ENCODE data around the gene NUDCD3. TPM values are rescaled to one million over a fixed set of nuclear protein-coding genes. Genes with fewer than 3 reads are reported as not detected.

NUDCD3 gene
- total and polyA plus RNA-seq, 4 experiments from 2014 or later: 55.2 to 108 (median 80.9) TPM

GRCh38 chr7:44390701-44391100, 99.8 kb downstream of the NUDCD3 start:
- Mint-ChIP-seq H3K4me1 (peaks cover 0 to 6% (median 0%) of the 10 kb centered on the region in 4 donors), H3K9me3 (no peaks in the 10 kb centered on the region), H3K27me3 (no peaks in the 10 kb centered on the region), H3K27ac (peak overlapping the region in 1 of 7 donors; percentile 60), H3K4me3 (no peak overlapping the region), H3K36me3 (peaks cover 41 to 84% of the 10 kb centered on the region in 2 donors)
- no peak for DNase-seq
- ChIA-PET POLR2A (ENCODE audit: partially characterized antibody) (no interaction called here), CTCF (ENCODE audit: partially characterized antibody) (no interaction called here)
- H3K27ac ChIP-seq (ENCODE audit: low read depth, low read length): no peak overlapping the region
- H3K9me3 ChIP-seq (ENCODE audit: control insufficient read depth in 1 of 2, low read length in 2 of 2): no peaks in the 10 kb centered on the region
- no peak overlapping the region for H3K4me3 ChIP-seq (ENCODE audit: low read length in 2 of 2)
- H3K36me3 ChIP-seq (ENCODE audit: insufficient read depth, low read length): peaks cover 71% of the 10 kb centered on the region
- H3K4me1 ChIP-seq (ENCODE audit: insufficient read depth, low read length): no peaks in the 10 kb centered on the region
- H3K27me3 ChIP-seq (ENCODE audit: insufficient read depth, low read length): no peaks in the 10 kb centered on the region
- intact Hi-C loops (cut with micrococcal nuclease): no loop called here

GRCh38 chr7:44388089-44388970, 102.1 kb downstream of the NUDCD3 start:
- no peaks in the 10 kb centered on the region for H3K27me3 Mint-ChIP-seq
- Histone ChIP-seq H3K36me3 (ENCODE audit: insufficient read depth, low read length) (peaks cover 75% of the 10 kb centered on the region), H3K4me1 (ENCODE audit: insufficient read depth, low read length) (no peaks in the 10 kb centered on the region), H3K9me3 (ENCODE audit: control insufficient read depth in 1 of 2, low read length in 2 of 2) (no peaks in the 10 kb centered on the region), H3K27ac (ENCODE audit: low read depth, low read length) (no peak overlapping the region), H3K27me3 (ENCODE audit: insufficient read depth, low read length) (no peaks in the 10 kb centered on the region), H3K4me3 (ENCODE audit: low read length in 2 of 2) (no peak overlapping the region)
- peaks cover 0 to 4% (median 0%) of the 10 kb centered on the region in 4 donors for H3K4me1 Mint-ChIP-seq
- CTCF ChIA-PET (ENCODE audit: partially characterized antibody): no interaction called here
- H3K9me3 Mint-ChIP-seq: no peaks in the 10 kb centered on the region
- no peak overlapping the region for H3K4me3 Mint-ChIP-seq
- POLR2A ChIA-PET (ENCODE audit: partially characterized antibody): no interaction called here
- intact Hi-C loops (cut with micrococcal nuclease): no loop called here
- DNase-seq: no peak
- peak overlapping the region in 1 of 7 donors; percentile 17 for H3K27ac Mint-ChIP-seq
- H3K36me3 Mint-ChIP-seq: peaks cover 51 to 86% of the 10 kb centered on the region in 2 donors

DNA sequence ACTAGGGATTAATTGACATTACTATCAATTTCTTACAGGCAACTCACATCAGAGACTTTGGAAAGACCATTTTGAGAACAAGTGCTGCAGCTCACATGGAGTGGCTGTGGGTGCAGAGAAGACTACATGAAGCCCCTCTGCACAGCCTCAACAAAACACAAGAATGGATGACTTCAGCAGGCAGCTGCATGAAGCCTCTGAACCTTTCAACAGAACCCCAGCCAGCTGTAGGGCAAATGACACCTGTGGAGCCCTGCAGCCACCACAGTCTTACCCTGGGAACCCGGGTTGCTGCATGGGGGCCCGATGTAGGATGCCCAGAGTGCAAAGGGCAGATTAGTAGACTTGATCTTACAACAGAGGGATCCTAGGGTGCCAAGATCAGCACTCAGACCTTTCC, 103.1 kb downstream of the NUDCD3 start:
- Histone ChIP-seq H3K36me3 (ENCODE audit: insufficient read depth, low read length) (peaks cover 71% of the 10 kb centered on the region), H3K27ac (ENCODE audit: low read depth, low read length) (no peak overlapping the region), H3K4me1 (ENCODE audit: insufficient read depth, low read length) (no peaks in the 10 kb centered on the region), H3K27me3 (ENCODE audit: insufficient read depth, low read length) (no peaks in the 10 kb centered on the region), H3K9me3 (ENCODE audit: control insufficient read depth in 1 of 2, low read length in 2 of 2) (no peaks in the 10 kb centered on the region), H3K4me3 (ENCODE audit: low read length in 2 of 2) (no peak overlapping the region)
- no peak overlapping the region for H3K4me3 Mint-ChIP-seq
- H3K4me1 Mint-ChIP-seq: peaks cover 0 to 4% (median 0%) of the 10 kb centered on the region in 4 donors
- H3K27me3 Mint-ChIP-seq: no peaks in the 10 kb centered on the region
- no peak for DNase-seq
- no peaks in the 10 kb centered on the region for H3K9me3 Mint-ChIP-seq
- intact Hi-C loops (cut with micrococcal nuclease): loop anchor here (1.0 kb wide), 1 partner anchor 14 kb away; no protein-coding TSS in a partner anchor
- ChIA-PET POLR2A (ENCODE audit: partially characterized antibody) (no interaction called here), CTCF (ENCODE audit: partially characterized antibody) (no interaction called here)
- H3K36me3 Mint-ChIP-seq: peaks cover 49 to 82% of the 10 kb centered on the region in 2 donors
- H3K27ac Mint-ChIP-seq: peak overlapping the region in 3 of 7 donors; percentile 36 to 72 (median 53)

DNA sequence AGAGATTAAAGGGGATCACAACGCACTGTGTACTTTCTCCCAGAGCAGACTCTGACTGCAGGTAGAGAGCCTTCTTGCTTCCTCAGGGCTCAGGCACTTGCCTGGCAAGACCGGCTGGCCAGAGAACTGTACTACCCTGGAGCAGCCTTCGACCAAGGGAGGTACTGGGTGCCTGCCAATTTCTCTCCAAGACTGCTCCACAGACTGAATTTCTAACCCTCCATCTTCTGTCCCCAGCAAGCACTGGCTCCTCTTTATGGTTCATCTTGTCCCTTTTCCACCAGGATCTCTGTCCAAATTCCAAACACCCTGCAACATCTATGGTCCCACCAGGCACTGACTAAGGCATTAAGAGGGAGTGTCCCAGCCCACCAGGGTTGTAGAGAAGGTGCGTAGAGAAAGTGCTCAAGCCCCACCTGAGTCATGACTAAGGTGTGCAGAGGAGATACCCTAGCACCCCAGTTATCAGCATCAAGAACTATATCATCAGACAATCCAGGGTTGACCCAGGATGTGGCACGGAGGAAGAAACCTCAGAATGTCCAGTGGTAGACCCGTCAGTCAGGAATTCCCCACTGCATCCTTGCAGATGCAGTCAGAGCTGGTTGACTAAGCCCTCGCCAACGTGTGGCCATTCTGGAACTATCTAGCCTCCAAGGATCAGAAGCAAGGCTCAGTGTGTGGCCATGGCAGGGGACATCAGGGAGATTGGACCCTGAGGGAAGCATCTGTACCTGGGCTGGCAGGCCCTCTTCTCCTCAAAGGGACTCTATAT, 104.1 kb downstream of the NUDCD3 start:
- Mint-ChIP-seq H3K36me3 (peaks cover 40 to 77% of the 10 kb centered on the region in 2 donors), H3K9me3 (no peaks in the 10 kb centered on the region), H3K4me1 (peaks cover 0 to 4% (median 0%) of the 10 kb centered on the region in 4 donors), H3K4me3 (no peak overlapping the region), H3K27me3 (no peaks in the 10 kb centered on the region), H3K27ac (peak overlapping the region in 2 of 7 donors; percentile 23 to 39)
- POLR2A ChIA-PET (ENCODE audit: partially characterized antibody): no interaction called here
- no peaks in the 10 kb centered on the region for H3K4me1 ChIP-seq (ENCODE audit: insufficient read depth, low read length)
- H3K36me3 ChIP-seq (ENCODE audit: insufficient read depth, low read length): peaks cover 61% of the 10 kb centered on the region
- no peak overlapping the region for H3K4me3 ChIP-seq (ENCODE audit: low read length in 2 of 2)
- H3K27ac ChIP-seq (ENCODE audit: low read depth, low read length): no peak overlapping the region
- intact Hi-C loops (cut with micrococcal nuclease): no loop called here
- CTCF ChIA-PET (ENCODE audit: partially characterized antibody): no interaction called here
- H3K27me3 ChIP-seq (ENCODE audit: insufficient read depth, low read length): no peaks in the 10 kb centered on the region
- DNase-seq: no peak
- no peaks in the 10 kb centered on the region for H3K9me3 ChIP-seq (ENCODE audit: control insufficient read depth in 1 of 2, low read length in 2 of 2)

DNA sequence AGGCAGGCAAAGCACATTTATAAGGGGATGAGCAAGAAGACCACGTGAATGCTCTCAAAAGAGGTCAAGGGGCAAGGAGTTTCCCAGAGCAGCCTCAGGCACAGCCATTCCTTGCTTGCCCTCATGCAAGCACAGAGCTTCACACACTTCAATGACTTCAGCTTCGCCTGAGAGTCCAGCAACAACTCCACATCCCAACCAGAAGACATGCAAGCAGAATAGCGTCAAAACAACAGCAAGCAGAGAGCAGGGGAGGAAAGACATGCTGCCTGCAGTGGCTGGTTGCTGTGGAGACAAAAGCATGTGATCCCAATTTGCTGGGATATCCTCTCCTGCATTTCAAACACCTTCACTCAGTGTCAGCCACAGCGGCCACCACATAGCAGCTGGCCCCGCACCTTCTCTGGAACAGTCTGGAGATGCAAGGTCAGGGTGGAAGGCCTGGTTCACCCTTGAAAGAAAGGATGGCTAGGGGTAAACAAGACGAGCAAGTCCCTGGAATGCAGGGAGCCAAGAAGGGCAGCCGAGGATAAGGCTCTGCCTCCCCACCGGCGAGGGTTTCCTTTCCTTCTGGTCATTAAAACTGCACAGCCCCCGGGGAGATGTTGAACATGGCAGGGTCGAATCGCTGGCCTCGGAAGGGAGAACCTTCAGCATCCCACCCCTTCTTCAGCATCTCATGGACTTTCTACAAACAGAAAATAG, 104.9 kb downstream of the NUDCD3 start:
- Mint-ChIP-seq H3K4me1 (peaks cover 0 to 4% (median 0%) of the 10 kb centered on the region in 4 donors), H3K36me3 (peaks cover 35 to 76% of the 10 kb centered on the region in 2 donors), H3K4me3 (no peak overlapping the region), H3K27ac (peak overlapping the region in 1 of 7 donors; percentile 22), H3K27me3 (no peaks in the 10 kb centered on the region), H3K9me3 (no peaks in the 10 kb centered on the region)
- no peak for DNase-seq
- POLR2A ChIA-PET (ENCODE audit: partially characterized antibody): no interaction called here
- H3K4me1 ChIP-seq (ENCODE audit: insufficient read depth, low read length): no peaks in the 10 kb centered on the region
- H3K4me3 ChIP-seq (ENCODE audit: low read length in 2 of 2): no peak overlapping the region
- no peaks in the 10 kb centered on the region for H3K9me3 ChIP-seq (ENCODE audit: control insufficient read depth in 1 of 2, low read length in 2 of 2)
- no peak overlapping the region for H3K27ac ChIP-seq (ENCODE audit: low read depth, low read length)
- no peaks in the 10 kb centered on the region for H3K27me3 ChIP-seq (ENCODE audit: insufficient read depth, low read length)
- intact Hi-C loops (cut with micrococcal nuclease): no loop called here
- CTCF ChIA-PET (ENCODE audit: partially characterized antibody): no interaction called here
- H3K36me3 ChIP-seq (ENCODE audit: insufficient read depth, low read length): peaks cover 53% of the 10 kb centered on the region

DNA sequence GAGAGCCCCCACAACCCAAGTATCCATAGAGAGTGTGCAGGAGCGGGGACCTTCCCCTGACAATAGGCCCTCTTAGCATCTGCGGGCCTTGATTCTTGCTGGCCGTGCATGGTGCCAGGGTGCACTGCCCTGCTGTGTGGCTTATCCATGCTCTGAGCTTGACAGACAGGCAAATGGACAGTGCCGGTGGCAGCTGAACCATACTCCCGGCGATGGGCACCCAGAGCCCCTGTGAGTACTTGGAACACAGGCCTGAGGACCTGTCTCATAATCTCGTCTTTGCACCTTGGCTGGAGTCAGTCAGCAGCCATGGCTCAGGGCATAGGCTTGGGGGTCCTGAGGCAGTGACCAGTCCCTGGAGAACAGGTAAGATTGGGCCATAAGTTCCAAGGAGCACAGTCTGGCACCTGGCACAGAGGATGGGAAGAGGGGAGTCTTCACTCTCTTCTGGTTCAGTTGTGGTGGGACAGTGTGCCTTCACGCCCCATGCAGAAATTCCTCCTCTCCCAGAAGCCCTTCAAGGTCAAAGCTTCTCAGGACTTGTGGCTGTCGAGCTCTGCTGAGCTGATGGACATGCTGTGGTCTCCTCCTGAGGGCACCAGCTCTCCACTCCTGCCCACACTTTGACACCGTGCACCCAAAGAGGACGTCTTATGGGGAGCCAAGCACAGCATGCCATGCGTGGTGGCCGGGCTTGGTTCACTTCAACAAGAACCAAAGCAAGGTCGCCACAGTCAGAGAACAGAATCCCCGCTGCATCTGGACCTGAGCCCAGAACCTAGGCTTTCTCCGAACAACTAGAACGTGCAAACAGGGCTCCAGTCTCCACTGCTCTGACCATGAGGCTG, 105.6 kb downstream of the NUDCD3 start:
- H3K36me3 Mint-ChIP-seq: peaks cover 32 to 72% of the 10 kb centered on the region in 2 donors

More for the DNA sequence above, 105.6 kb downstream of the NUDCD3 start:
- no peak overlapping the region for H3K4me3 Mint-ChIP-seq
- no peak overlapping the region for H3K27ac Mint-ChIP-seq
- Histone ChIP-seq H3K27me3 (ENCODE audit: insufficient read depth, low read length) (no peaks in the 10 kb centered on the region), H3K9me3 (ENCODE audit: control insufficient read depth in 1 of 2, low read length in 2 of 2) (no peaks in the 10 kb centered on the region), H3K4me1 (ENCODE audit: insufficient read depth, low read length) (no peaks in the 10 kb centered on the region), H3K27ac (ENCODE audit: low read depth, low read length) (no peak overlapping the region), H3K4me3 (ENCODE audit: low read length in 2 of 2) (no peak overlapping the region), H3K36me3 (ENCODE audit: insufficient read depth, low read length) (peaks cover 49% of the 10 kb centered on the region)
- intact Hi-C loops (cut with micrococcal nuclease): no loop called here
- H3K4me1 Mint-ChIP-seq: peaks cover 0 to 4% (median under 1%) of the 10 kb centered on the region in 4 donors
- H3K9me3 Mint-ChIP-seq: no peaks in the 10 kb centered on the region
- DNase-seq: no peak
- no peaks in the 10 kb centered on the region for H3K27me3 Mint-ChIP-seq
- POLR2A ChIA-PET (ENCODE audit: partially characterized antibody): no interaction called here
- CTCF ChIA-PET (ENCODE audit: partially characterized antibody): no interaction called here
